Left lung (tissue), 10 donors: ENCODE data around the gene RD3L. TPM values are rescaled to one million over a fixed set of nuclear protein-coding genes. Genes with fewer than 3 reads are reported as not detected.

Experiments used
- ATAC-seq: fragments of 200-7000 bp; cut with Tn5 transposase; one replicate; pipeline ENCODE4 v1.9.1; 2020; ENCODE audit warnings: moderate library complexity
- DNase-seq, 4 donors: peaks; one replicate each; pipeline ENCODE4 v3.0.0-alpha.2; 2013 to 2020
- H3K27ac ChIP-seq, 2 donors: fragments of 200-600 bp; sonication (generic) in 1 of 2; one replicate each; pipeline versions ENCODE4 v1.5.0 to v1.8.0; 2020 to 2021
- H3K27me3 ChIP-seq, 2 donors: fragments of 200-600 bp; sonication (generic) in 1 of 2; one replicate each; pipeline versions ENCODE4 v1.5.0 to v1.8.0; 2020 to 2021
- H3K36me3 ChIP-seq, 2 donors: fragments of 200-600 bp; sonication (generic) in 1 of 2; one replicate each; pipeline versions ENCODE4 v1.5.0 to v1.8.0; 2020 to 2021
- H3K4me1 ChIP-seq, 2 donors: fragments of 200-600 bp; one replicate each; pipeline ENCODE4 v1.8.0; 2021
- H3K4me3 ChIP-seq, 2 donors: fragments of 200-600 bp; sonication (generic) in 1 of 2; one replicate each; pipeline versions ENCODE4 v1.5.0 to v1.8.0; 2020 to 2021; ENCODE audit warnings: mild to moderate bottlenecking in 1 of 2
- H3K9me3 ChIP-seq, 2 donors: fragments of 200-600 bp; sonication (generic) in 1 of 2; one replicate each; pipeline versions ENCODE4 v1.5.0 to v1.8.0; 2020 to 2021
- CTCF ChIP-seq, 2 donors: fragments of 200-600 bp; sonication (generic) in 1 of 2; IDR thresholded peaks; one replicate each; pipeline versions ENCODE4 v1.5.0 to v1.8.0; 2021; ENCODE audit warnings: antibody characterized with exemption in 2 of 2
- intact Hi-C, 2 donors: fragments of 100-400 bp; cut with DNase I; formaldehyde crosslinking; loops; one replicate each; pipeline versions ENCODE4 v1.11.2 to v1.14.2; 2022
- polyA plus RNA-seq, 6 donors: library from polyadenylated mRNA; unstranded; fragments of 120-200 nt; gene quantifications; one replicate each; pipeline ENCODE4 v1.2.1, GENCODE V29; 2013; ENCODE audit not compliant: insufficient read length in 6 of 6
- total RNA-seq, 2 donors: library from RNA; stranded (reverse); fragmentation: NEBNext Ultra II Directional; extraction: Animal tissue kit (Norgen Biotek cat#: 25700); gene quantifications; one replicate each; pipeline ENCODE4 v1.2.1, GENCODE V29; 2021
- donor health status: DM: no; HTN: yes; CAD: no.
- donor health status: DM: no; HTN: no; CAD: no.

Gene RD3L
- total and polyA plus RNA-seq, 8 donors: 0.13 to 0.28 (median 0.19) TPM; not detected in 2

GRCh38 chr14:103920981-103921854 is 21.1 kb downstream of the RD3L start:
- Histone ChIP-seq H3K27me3 (no peaks in the 10 kb centered on the region), H3K4me1 (peaks cover 8 to 30% of the 10 kb centered on the region in 2 donors), H3K36me3 (peaks cover 0 to 21% of the 10 kb centered on the region in 2 donors), H3K4me3 (peak overlapping the region; percentile 76 to 88), H3K9me3 (no peaks in the 10 kb centered on the region), H3K27ac (peak overlapping the region; percentile 49 to 86)
- ATAC-seq (peak; percentile 100), DNase-seq (peak; percentile 93 to 99 (median 95))
- TF ChIP-seq CTCF (IDR thresholded peaks at IDR 0.05): peak; percentile 97 to 100
- intact Hi-C loops: no loop called here

- Histone ChIP-seq H3K27ac (no peak overlapping the region), H3K9me3 (no peaks in the 10 kb centered on the region), H3K4me1 (peaks cover 8 to 27% of the 10 kb centered on the region in 2 donors), H3K36me3 (peaks cover 0 to 66% of the 10 kb centered on the region in 2 donors), H3K4me3 (no peak overlapping the region), H3K27me3 (no peaks in the 10 kb centered on the region)
- no peak for ATAC-seq
- TF ChIP-seq CTCF (IDR thresholded peaks at IDR 0.05): no peak
- intact Hi-C loops: loop anchor here in 1 of 2 donors (10.0 kb wide), 1 partner anchor 112 kb away; no protein-coding TSS in a partner anchor
- no peak for DNase-seq
Observed at GRCh38 chr14:103916636-103917262, 25.6 kb downstream of the RD3L start.

- no peak for ATAC-seq
- intact Hi-C loops: loop anchor here in 1 of 2 donors (10.0 kb wide), 1 partner anchor 111 kb away; no protein-coding TSS in a partner anchor
- DNase-seq: no peak
- peaks cover 0 to 74% of the 10 kb centered on the region in 2 donors for H3K36me3 ChIP-seq
- H3K27me3 ChIP-seq: no peaks in the 10 kb centered on the region
- H3K9me3 ChIP-seq: no peaks in the 10 kb centered on the region
- H3K4me1 ChIP-seq: peaks cover 7 to 22% of the 10 kb centered on the region in 2 donors
- H3K27ac ChIP-seq: no peak overlapping the region
- H3K4me3 ChIP-seq: no peak overlapping the region
- no peak for TF ChIP-seq CTCF (IDR thresholded peaks at IDR 0.05)
Observed at GRCh38 chr14:103915616-103916015, 26.7 kb downstream of the RD3L start.

GRCh38 chr14:103910984-103911383 is 31.3 kb downstream of the RD3L start:
- DNase-seq: no peak
- peaks cover 0 to 58% of the 10 kb centered on the region in 2 donors for H3K36me3 ChIP-seq
- no peaks in the 10 kb centered on the region for H3K9me3 ChIP-seq
- intact Hi-C loops: loop anchor here in 1 of 2 donors (10.0 kb wide), 1 partner anchor 106 kb away; no protein-coding TSS in a partner anchor
- peaks cover 0 to 11% of the 10 kb centered on the region in 2 donors for H3K4me1 ChIP-seq
- ATAC-seq: no peak
- H3K4me3 ChIP-seq: no peak overlapping the region
- no peak overlapping the region for H3K27ac ChIP-seq
- TF ChIP-seq CTCF (IDR thresholded peaks at IDR 0.05): no peak
- H3K27me3 ChIP-seq: no peaks in the 10 kb centered on the region
